ENCODE results near the gene ZNF157.

Gene ZNF157

DNA sequence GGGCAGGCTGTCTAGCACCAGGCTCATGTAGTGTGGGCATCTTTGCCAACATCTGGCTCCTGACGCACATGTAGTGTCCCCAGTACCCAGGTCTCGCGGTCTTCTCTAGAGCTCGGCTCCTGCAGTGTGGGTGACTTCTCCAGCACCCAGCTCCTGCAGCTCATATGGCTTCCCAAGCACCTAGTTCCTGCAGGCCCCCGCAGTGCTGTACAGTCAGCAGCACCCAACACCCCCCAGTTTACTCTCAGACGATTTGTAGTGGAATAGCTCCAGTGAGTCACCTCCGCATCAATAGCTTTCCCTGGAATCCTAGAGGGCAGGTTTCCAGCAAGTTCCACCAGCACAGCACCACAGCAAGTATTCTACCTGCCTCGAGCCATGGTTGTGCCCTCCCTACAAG, 81.7 kb downstream of the ZNF157 start:
- CTCF ChIA-PET, result no interaction called here
- POLR2A ChIA-PET, result no interaction called here
- no peak for TF ChIP-seq CTBP1 (IDR thresholded peaks at IDR 0.05; ENCODE audit: borderline replicate concordance)
- TF ChIP-seq NFRKB (IDR thresholded peaks at IDR 0.05), result no peak
- TF ChIP-seq ELF4 (IDR thresholded peaks at IDR 0.05), result no peak
- TF ChIP-seq LEF1 (IDR thresholded peaks at IDR 0.05; ENCODE audit: borderline replicate concordance), result no peak
- no peak for TF ChIP-seq SP1 (IDR thresholded peaks at IDR 0.05)
- TF ChIP-seq SUZ12 (IDR thresholded peaks at IDR 0.05), result no peak
- TF ChIP-seq TARDBP (IDR thresholded peaks at IDR 0.05), result no peak
- TF ChIP-seq L3MBTL2 (conservative IDR thresholded peaks at IDR 0.05), result no peak
- no peak for TF ChIP-seq ARNT (IDR thresholded peaks at IDR 0.05)

DNA sequence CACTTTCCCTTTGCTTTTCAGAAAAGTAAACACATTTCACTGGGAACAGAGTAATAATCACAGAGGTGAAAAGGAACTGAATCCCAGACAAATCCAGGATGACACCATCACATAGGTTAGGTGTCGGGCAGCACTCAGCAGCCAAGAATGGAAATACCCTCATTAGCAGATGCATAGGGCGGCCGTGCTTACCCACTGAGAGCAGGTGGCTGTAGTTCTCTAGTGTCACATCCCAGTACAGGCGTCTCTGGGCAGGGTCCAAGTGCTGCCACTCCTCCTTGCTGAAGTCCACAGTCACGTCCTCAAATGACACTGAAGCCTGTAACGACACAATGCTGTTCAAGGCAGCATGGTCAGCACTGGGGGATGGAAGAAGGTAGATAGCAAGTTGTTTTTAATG, 85.7 kb downstream of the ZNF157 start:
- no peak for TF ChIP-seq SP1 (IDR thresholded peaks at IDR 0.05)
- TF ChIP-seq ZNF384 (IDR thresholded peaks at IDR 0.05), result no peak
- no peak for TF ChIP-seq ARNT (IDR thresholded peaks at IDR 0.05)
- TF ChIP-seq BHLHE40 (IDR thresholded peaks at IDR 0.05; ENCODE audit: borderline replicate concordance), result no peak
- TF ChIP-seq HDGF (IDR thresholded peaks at IDR 0.05; ENCODE audit: borderline replicate concordance), result no peak
- no peak for TF ChIP-seq NFRKB (IDR thresholded peaks at IDR 0.05)
- no peak for TF ChIP-seq L3MBTL2 (conservative IDR thresholded peaks at IDR 0.05)
- no peak for TF ChIP-seq FOXA1 (IDR thresholded peaks at IDR 0.05)
- TF ChIP-seq FOXM1 (IDR thresholded peaks at IDR 0.05; ENCODE audit: borderline replicate concordance), result no peak
- no peak for TF ChIP-seq CTBP1 (IDR thresholded peaks at IDR 0.05; ENCODE audit: borderline replicate concordance)
- TF ChIP-seq SUZ12 (IDR thresholded peaks at IDR 0.05), result no peak
- POLR2A ChIA-PET, result no interaction called here
- no peak for DNase-seq (ENCODE audit: extremely low spot score)
- CTCF ChIA-PET, result no interaction called here

More for the DNA sequence above, 81.7 kb downstream of the ZNF157 start:
- no peak for DNase-seq (ENCODE audit: extremely low spot score)

DNA sequence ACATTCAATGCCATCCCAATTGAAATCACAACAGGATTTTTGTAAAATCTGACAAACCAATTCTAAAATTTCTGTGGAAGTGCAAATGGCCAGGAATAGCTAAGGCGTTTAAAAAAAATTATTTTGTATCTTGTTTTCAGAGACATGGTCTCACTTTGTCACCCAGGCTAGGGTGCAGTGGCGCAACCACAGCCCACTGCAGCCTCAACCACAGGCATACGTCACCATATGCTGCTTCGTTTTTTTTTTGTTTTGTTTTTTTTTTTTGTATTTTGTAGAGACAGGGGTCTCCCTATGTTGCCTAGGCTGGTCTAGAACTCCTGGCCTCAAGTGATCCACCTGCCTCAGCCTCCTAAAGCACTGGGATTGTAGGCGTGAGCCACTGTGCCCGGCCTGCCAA, 88.2 kb downstream of the ZNF157 start:
- ChIA-PET POLR2A (no interaction called here), CTCF (no interaction called here)
- TF ChIP-seq, protein P1, sequence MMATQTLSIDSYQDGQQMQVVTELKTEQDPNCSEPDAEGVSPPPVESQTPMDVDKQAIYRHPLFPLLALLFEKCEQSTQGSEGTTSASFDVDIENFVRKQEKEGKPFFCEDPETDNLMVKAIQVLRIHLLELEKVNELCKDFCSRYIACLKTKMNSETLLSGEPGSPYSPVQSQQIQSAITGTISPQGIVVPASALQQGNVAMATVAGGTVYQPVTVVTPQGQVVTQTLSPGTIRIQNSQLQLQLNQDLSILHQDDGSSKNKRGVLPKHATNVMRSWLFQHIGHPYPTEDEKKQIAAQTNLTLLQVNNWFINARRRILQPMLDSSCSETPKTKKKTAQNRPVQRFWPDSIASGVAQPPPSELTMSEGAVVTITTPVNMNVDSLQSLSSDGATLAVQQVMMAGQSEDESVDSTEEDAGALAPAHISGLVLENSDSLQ (IDR thresholded peaks at IDR 0.05), result no peak
- TF ChIP-seq ARNT (IDR thresholded peaks at IDR 0.05) (no peak), FOXA1 (IDR thresholded peaks at IDR 0.05) (no peak), FOXK2 (IDR thresholded peaks at IDR 0.05) (no peak), ELF4 (IDR thresholded peaks at IDR 0.05) (no peak), FOXM1 (IDR thresholded peaks at IDR 0.05; ENCODE audit: borderline replicate concordance) (no peak), CTBP1 (IDR thresholded peaks at IDR 0.05; ENCODE audit: borderline replicate concordance) (no peak), HDGF (IDR thresholded peaks at IDR 0.05; ENCODE audit: borderline replicate concordance) (no peak), NFRKB (IDR thresholded peaks at IDR 0.05) (no peak), SP1 (IDR thresholded peaks at IDR 0.05) (no peak), L3MBTL2 (conservative IDR thresholded peaks at IDR 0.05) (no peak), BHLHE40 (IDR thresholded peaks at IDR 0.05; ENCODE audit: borderline replicate concordance) (no peak), ZNF384 (IDR thresholded peaks at IDR 0.05) (no peak), TARDBP (IDR thresholded peaks at IDR 0.05) (no peak), LEF1 (IDR thresholded peaks at IDR 0.05; ENCODE audit: borderline replicate concordance) (no peak), SUZ12 (IDR thresholded peaks at IDR 0.05) (no peak)
- DNase-seq (ENCODE audit: extremely low spot score), result no peak

DNA sequence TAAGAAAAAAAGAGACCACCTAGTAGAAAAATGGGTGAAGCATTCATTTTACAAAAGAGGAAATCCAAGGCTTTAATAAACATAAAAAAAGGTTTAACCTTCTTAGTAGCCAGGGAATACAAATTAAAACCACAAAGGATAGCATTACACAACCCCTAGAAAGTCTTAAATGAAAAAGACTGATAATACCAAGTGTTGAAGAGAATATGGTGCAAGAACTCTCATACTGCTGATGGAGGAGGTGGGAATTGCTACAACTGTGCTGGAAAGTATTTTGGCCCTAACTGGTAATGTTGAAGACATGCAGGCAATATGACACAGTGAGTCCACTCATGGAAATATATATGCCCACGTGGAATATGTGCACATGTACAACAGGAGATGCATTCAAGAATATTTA, 90.2 kb downstream of the ZNF157 start:
- ChIA-PET POLR2A (no interaction called here), CTCF (no interaction called here)
- no peak for DNase-seq (ENCODE audit: extremely low spot score)
- TF ChIP-seq ELF4 (IDR thresholded peaks at IDR 0.05), result no peak
- no peak for TF ChIP-seq BHLHE40 (IDR thresholded peaks at IDR 0.05; ENCODE audit: borderline replicate concordance)
- no peak for TF ChIP-seq ARNT (IDR thresholded peaks at IDR 0.05)
- TF ChIP-seq NFRKB (IDR thresholded peaks at IDR 0.05), result no peak
- no peak for TF ChIP-seq CTBP1 (IDR thresholded peaks at IDR 0.05; ENCODE audit: borderline replicate concordance)
- TF ChIP-seq HDGF (IDR thresholded peaks at IDR 0.05; ENCODE audit: borderline replicate concordance), result no peak
